Mammary epithelial cell (primary cell): ENCODE data around the gene RARB.

Experiments
- CTCF ChIP-seq, 2 donors: IDR thresholded peaks in 1 of 2; conservative IDR thresholded peaks in 1 of 2; 2 replicates each; pipeline ENCODE4 v1.5.1; 2011 to 2012; ENCODE audit warnings: inconsistent platforms in 2 of 2, low read length in 2 of 2, mild to moderate bottlenecking in 2 of 2, control low read depth in 1 of 2, low read depth in 1 of 2; ENCODE audit not compliant: insufficient read depth in 1 of 2; ENCODE audit errors: extremely low read depth in 1 of 2
- EZH2 ChIP-seq: IDR thresholded peaks from 2 replicates; pipeline ENCODE4 v1.6.1; 2012; ENCODE audit warnings: low read length, inconsistent platforms, borderline replicate concordance

- TF ChIP-seq CTCF (conservative IDR thresholded peaks at IDR 0.05 in 1 of 2, IDR thresholded peaks at IDR 0.05 in 1 of 2; ENCODE audit: extremely low read depth in 1 of 2, insufficient read depth in 1 of 2, low read depth in 1 of 2, low read length in 2 of 2) (no peak), EZH2 (no peak)
These were observed 30.4 kb downstream of the RARB start for GRCh38 chr3:25458420-25458814.
